GM23248 (cell line): Measurements from ENCODE around the gene KMT2B.

Source experiments
- EZH2 ChIP-seq: fragments of 200-600 bp; sonication (generic); IDR thresholded peaks from 2 replicates; pipeline ENCODE4 v1.6.1; 2018; ENCODE audit warnings: antibody characterized with exemption, mild to moderate bottlenecking; ENCODE audit not compliant: insufficient read depth, poor library complexity, severe bottlenecking
- EZH2phosphoT487 ChIP-seq: fragments of 200-600 bp; sonication (generic); IDR thresholded peaks from 2 replicates; pipeline ENCODE4 v1.6.1; 2018; ENCODE audit warnings: antibody characterized with exemption, moderate library complexity, mild to moderate bottlenecking, low read depth; ENCODE audit not compliant: insufficient read depth

GRCh38 chr19:35708391-35708790, 9.4 kb upstream of the KMT2B start:
- TF ChIP-seq EZH2: no peak
- no peak for TF ChIP-seq EZH2phosphoT487
